ENCODE data around the gene GPER1. TPM values are rescaled to one million over a fixed set of nuclear protein-coding genes. Genes with fewer than 3 reads are reported as not detected.

GPER1 gene
- total RNA-seq, 1 experiment from 2014 or later = not detected

GRCh38 chr7:1064581-1064980 is 23.3 kb upstream of the GPER1 start:
- no peak for DNase-seq
- Mint-ChIP-seq H3K4me3 (no peak overlapping the region), H3K36me3 (ENCODE audit: insufficient read depth in 1 of 3, low read depth in 3 of 3) (no peaks in the 10 kb centered on the region), H3K4me1 (peaks cover 14 to 20% of the 10 kb centered on the region in 2 experiments), H3K27me3 (ENCODE audit: low read depth) (peaks cover 6% of the 10 kb centered on the region), H3K27ac (no peak overlapping the region), H3K9me3 (peaks cover 0 to 5% of the 10 kb centered on the region in 2 experiments; a peak in 1 of 5 replicates)
- Histone ChIP-seq H3K56ac (ENCODE audit: insufficient read length, low read depth, low read length) (no peak overlapping the region), H4K5ac (ENCODE audit: insufficient read length, low read depth, low read length) (no peak overlapping the region), H3K9ac (ENCODE audit: extremely low read depth, insufficient read length, low read length) (no peak overlapping the region), H2BK15ac (ENCODE audit: low read depth, low read length) (no peak overlapping the region), H3K14ac (ENCODE audit: insufficient read depth, low read length) (no peak overlapping the region; the same call in 1 of the 2 replicates), H2BK5ac (ENCODE audit: insufficient read length, low read length) (no peak overlapping the region), H3K9me3 (ENCODE audit: control insufficient read depth, low read depth, low read length) (no peaks in the 10 kb centered on the region), H3K18ac (ENCODE audit: insufficient read length, low read depth, low read length) (no peak overlapping the region), H4K20me1 (ENCODE audit: control insufficient read depth, insufficient read depth, insufficient read length) (no peaks in the 10 kb centered on the region), H2BK20ac (ENCODE audit: low read depth, low read length, poor library complexity, severe bottlenecking) (no peak overlapping the region), H3K79me2 (ENCODE audit: insufficient read depth, low read length) (no peaks in the 10 kb centered on the region), H3K4ac (ENCODE audit: low read depth, low read length) (no peak overlapping the region), H2AFZ (ENCODE audit: low read length) (no peak overlapping the region), H3K79me1 (ENCODE audit: insufficient read depth, low read depth, low read length, poor library complexity, severe bottlenecking) (no peaks in the 10 kb centered on the region), H3K23me2 (ENCODE audit: insufficient read length, low read depth, low read length, poor library complexity, severe bottlenecking) (no peaks in the 10 kb centered on the region), H2AK5ac (ENCODE audit: insufficient read length, low read length) (no peak overlapping the region), H3K27me3 (ENCODE audit: insufficient read depth, low read length) (no peaks in the 10 kb centered on the region), H3K23ac (ENCODE audit: insufficient read length, low read depth, low read length) (no peak overlapping the region), H3T11ph (ENCODE audit: low read length) (no peak overlapping the region), H4K91ac (ENCODE audit: insufficient read length, low read depth, low read length) (no peak overlapping the region), H3K27ac (ENCODE audit: insufficient read length, low read depth, low read length) (no peak overlapping the region), H3K4me2 (ENCODE audit: insufficient read depth, insufficient read length, low read length) (no peak overlapping the region), H4K8ac (replicated peaks; ENCODE audit: insufficient read length, low read depth, low read length) (no peak overlapping the region), H3K4me1 (ENCODE audit: insufficient read depth, low read length) (no peaks in the 10 kb centered on the region), H2BK12ac (ENCODE audit: insufficient read length, low read depth, low read length) (no peak overlapping the region), H2BK120ac (ENCODE audit: low read depth, low read length, poor library complexity, severe bottlenecking) (no peak overlapping the region)
- no CpG with 5 or more reads among the region's 13 CpGs for WGBS (ENCODE audit: extremely low coverage, insufficient read length, low lambda C conversion rate)
- TF ChIP-seq, protein P1, sequence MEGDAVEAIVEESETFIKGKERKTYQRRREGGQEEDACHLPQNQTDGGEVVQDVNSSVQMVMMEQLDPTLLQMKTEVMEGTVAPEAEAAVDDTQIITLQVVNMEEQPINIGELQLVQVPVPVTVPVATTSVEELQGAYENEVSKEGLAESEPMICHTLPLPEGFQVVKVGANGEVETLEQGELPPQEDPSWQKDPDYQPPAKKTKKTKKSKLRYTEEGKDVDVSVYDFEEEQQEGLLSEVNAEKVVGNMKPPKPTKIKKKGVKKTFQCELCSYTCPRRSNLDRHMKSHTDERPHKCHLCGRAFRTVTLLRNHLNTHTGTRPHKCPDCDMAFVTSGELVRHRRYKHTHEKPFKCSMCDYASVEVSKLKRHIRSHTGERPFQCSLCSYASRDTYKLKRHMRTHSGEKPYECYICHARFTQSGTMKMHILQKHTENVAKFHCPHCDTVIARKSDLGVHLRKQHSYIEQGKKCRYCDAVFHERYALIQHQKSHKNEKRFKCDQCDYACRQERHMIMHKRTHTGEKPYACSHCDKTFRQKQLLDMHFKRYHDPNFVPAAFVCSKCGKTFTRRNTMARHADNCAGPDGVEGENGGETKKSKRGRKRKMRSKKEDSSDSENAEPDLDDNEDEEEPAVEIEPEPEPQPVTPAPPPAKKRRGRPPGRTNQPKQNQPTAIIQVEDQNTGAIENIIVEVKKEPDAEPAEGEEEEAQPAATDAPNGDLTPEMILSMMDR (conservative IDR thresholded peaks at IDR 0.05) = no peak

Data from H9 (cell line).